GM21528 (cell line): ENCODE measurements around the gene CXXC4.

Source experiments
- ATAC-seq: cut with Tn5 transposase; IDR thresholded peaks from one replicate; pipeline ENCODE4 v1.9.1; 2021; ENCODE audit warnings: mild to moderate bottlenecking, moderate library complexity; ENCODE audit not compliant: unreplicated experiment, low FRiP score

Gene CXXC4

DNA sequence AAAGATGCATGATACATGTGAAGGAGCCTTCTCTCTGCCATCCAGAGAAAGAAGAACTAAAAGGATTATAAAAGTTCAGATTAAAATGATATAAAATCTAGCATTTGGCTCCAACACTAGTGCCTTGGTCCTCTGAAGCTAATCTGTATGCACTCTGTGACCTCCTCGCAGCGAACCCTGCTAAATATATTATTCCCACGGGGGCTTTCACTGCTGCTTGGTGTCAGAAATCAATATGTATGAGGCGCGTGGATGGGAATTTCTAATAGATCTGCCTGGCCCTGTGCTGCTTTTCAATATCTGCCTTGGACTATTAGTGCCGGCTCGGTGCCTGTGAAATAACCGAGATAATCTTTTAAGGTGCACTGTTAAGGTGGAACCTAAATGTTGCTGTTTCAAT lies 69.7 kb downstream of the CXXC4 start:
- no peak for ATAC-seq

DNA sequence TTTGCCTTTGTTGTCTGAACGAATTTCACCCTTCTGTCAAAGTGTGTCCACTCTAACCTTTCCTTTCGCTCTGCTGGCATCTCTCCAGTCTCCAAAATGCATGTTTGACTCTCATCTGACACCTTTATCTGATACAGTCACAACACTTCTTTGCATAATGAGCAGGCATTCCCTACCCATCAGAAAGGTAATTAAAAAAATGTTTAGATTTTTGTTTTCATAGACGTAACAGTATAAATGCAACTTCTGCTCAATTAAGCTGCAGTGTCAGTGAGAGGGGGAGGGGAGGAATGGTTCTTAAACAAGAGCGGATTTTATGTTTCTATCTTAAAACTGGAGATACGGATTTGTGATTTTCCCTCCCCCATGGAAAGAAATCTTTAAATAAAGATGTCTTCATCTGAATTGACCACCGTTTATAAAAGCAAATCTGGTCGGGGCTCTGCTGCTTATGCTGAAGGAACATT lies 70.2 kb downstream of the CXXC4 start:
- no peak for ATAC-seq

DNA sequence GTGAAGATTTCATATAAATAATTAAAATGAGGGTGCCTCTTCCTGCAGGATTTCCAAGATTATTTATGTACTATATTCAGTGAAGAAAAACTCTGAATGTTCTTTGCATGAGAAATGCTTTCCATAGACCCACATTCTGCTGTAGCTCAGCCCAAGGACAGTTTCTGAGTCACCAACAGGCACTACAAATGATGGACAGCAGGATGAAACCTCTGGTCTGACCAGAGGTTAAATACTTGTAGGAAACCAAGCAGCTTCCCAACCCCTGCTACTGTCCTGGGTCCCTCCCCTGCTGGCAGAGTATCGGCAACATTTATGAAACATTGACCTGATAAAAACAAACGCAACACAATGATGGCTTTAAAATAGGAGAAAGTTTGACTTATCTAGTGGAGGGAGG lies 73.1 kb downstream of the CXXC4 start:
- ATAC-seq = no peak

DNA sequence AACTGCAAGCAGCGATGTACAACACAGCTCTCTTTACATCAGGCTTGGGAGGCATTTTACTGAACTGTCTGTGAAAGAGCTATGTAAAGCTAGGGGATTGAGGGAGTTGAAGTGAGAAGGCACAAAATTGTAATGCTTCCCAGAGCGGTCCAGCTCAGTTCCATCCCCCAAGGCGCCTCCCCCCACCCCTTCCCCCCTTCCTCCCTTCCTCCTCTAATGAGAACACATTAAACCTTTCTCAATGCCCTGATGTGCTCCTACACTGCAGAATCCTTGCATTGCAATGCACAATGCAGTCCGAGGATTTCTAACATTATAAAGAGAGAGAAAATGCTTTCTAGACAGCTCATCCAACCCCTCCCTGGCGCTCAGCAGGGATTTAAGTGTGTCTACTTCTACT lies 73.9 kb downstream of the CXXC4 start:
- no peak for ATAC-seq
